SKM-1 (cell line): ENCODE data around the gene PPFIBP2.
"Not testable (repeated sequence)": the region's sequence is repeated elsewhere in the genome, so short reads cannot be mapped to it uniquely, and the experiment has no call there.

Experiments
- DNase-seq: peaks from one replicate; lab custom pipeline; 2025; ENCODE audit not compliant: unreplicated experiment; lab: John Stamatoyannopoulos, UW

PPFIBP2 gene

GRCh38 chr11:7498193-7498592 is 15.6 kb upstream of the PPFIBP2 start:
- DNase-seq = no peak

GRCh38 chr11:7499081-7499480 is 14.7 kb upstream of the PPFIBP2 start:
- no peak for DNase-seq

GRCh38 chr11:7500251-7500650 is 13.5 kb upstream of the PPFIBP2 start:
- no peak for DNase-seq

GRCh38 chr11:7501251-7501650 is 12.5 kb upstream of the PPFIBP2 start:
- DNase-seq = no peak

- DNase-seq = no peak
Observed at GRCh38 chr11:7501894-7502293, 11.9 kb upstream of the PPFIBP2 start.

- DNase-seq = no peak
Observed at GRCh38 chr11:7506243-7506642, 7.6 kb upstream of the PPFIBP2 start.

GRCh38 chr11:7508087-7508486 is 5.7 kb upstream of the PPFIBP2 start:
- DNase-seq = no peak

- no peak for DNase-seq
Observed at GRCh38 chr11:7509966-7510365, 3.8 kb upstream of the PPFIBP2 start.

- no peak for DNase-seq
Observed at GRCh38 chr11:7511401-7511800, 2.4 kb upstream of the PPFIBP2 start.

- peak; percentile 94 for DNase-seq
Observed at GRCh38 chr11:7512525-7513233, 1.1 kb upstream of the PPFIBP2 start.

GRCh38 chr11:7514099-7514591 is 346 bp downstream of the PPFIBP2 start:
- DNase-seq = no peak

- no peak for DNase-seq
Observed at GRCh38 chr11:7515447-7515886, 1.7 kb downstream of the PPFIBP2 start.

GRCh38 chr11:7516475-7516874 is 2.7 kb downstream of the PPFIBP2 start:
- DNase-seq = no peak

GRCh38 chr11:7517743-7518142 is 3.9 kb downstream of the PPFIBP2 start:
- DNase-seq = not testable (repeated sequence)

- DNase-seq = no peak
Observed at GRCh38 chr11:7518811-7519562, 5.2 kb downstream of the PPFIBP2 start.

- DNase-seq = no peak
Observed at GRCh38 chr11:7520011-7520942, 6.5 kb downstream of the PPFIBP2 start.

- DNase-seq = peak; percentile 17
Observed at GRCh38 chr11:7520981-7521487, 7.2 kb downstream of the PPFIBP2 start.

- no peak for DNase-seq
Observed at GRCh38 chr11:7522121-7522520, 8.3 kb downstream of the PPFIBP2 start.

- DNase-seq = no peak
Observed at GRCh38 chr11:7522546-7522945, 8.7 kb downstream of the PPFIBP2 start.

GRCh38 chr11:7523416-7524210 is 9.8 kb downstream of the PPFIBP2 start:
- DNase-seq = no peak
